ENCODE results near the gene NCS1. TPM values are rescaled to one million over a fixed set of nuclear protein-coding genes. Genes with fewer than 3 reads are reported as not detected.
A peak's percentile ranks its signal among the peaks of the same experiment; 100 is the strongest.

NCS1 gene
- total RNA-seq, 2 donors from 2014 or later: 50.8 to 58.3 TPM

- peaks cover 9 to 23% of the 10 kb centered on the region in 2 donors for H3K4me1 ChIP-seq (ENCODE audit: control insufficient read depth in 1 of 2, low read depth in 2 of 2)
- peaks cover 7% of the 10 kb centered on the region for H3K36me3 ChIP-seq
- ATAC-seq (ENCODE audit: insufficient number of reproducible peaks, low FRiP score, low read depth): no peak
- no peak for TF ChIP-seq CTCF (IDR thresholded peaks at IDR 0.05)
- no peak for DNase-seq (ENCODE audit: low spot score)
- peak overlapping the region; percentile 32 to 36 for H3K27ac ChIP-seq
- no peak overlapping the region for H3K4me3 ChIP-seq
- no peaks in the 10 kb centered on the region for H3K9me3 ChIP-seq
- H3K27me3 ChIP-seq (replicated peaks; ENCODE audit: insufficient read depth): no peaks in the 10 kb centered on the region
Observed at GRCh38 chr9:130138171-130138653, 34.0 kb upstream of the NCS1 start.

DNA sequence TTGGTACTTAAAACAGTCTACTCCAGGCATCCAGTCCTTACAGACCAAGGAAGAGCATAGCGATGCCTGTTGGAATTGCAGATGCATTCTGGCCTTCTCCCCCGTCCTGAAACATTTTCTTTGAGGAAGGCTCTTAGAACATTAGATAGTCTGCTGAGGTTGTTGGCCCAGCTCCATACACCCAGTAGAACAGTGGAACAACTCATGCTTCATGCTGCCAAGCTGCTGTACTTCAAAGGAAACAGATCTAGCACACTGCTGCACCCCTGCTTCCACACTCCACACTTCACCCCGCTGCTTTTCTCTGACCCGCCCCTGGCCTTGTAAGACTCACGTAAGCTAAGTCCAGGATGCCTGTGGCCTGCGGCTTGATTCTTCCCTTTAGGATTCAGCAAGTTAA, 33.4 kb upstream of the NCS1 start:
- H3K4me3 ChIP-seq: no peak overlapping the region
- H3K36me3 ChIP-seq: peaks cover 7% of the 10 kb centered on the region
- no peaks in the 10 kb centered on the region for H3K9me3 ChIP-seq
- ATAC-seq (ENCODE audit: insufficient number of reproducible peaks, low FRiP score, low read depth): no peak
- H3K27me3 ChIP-seq (replicated peaks; ENCODE audit: insufficient read depth): no peaks in the 10 kb centered on the region
- peaks cover 10 to 28% of the 10 kb centered on the region in 2 donors for H3K4me1 ChIP-seq (ENCODE audit: control insufficient read depth in 1 of 2, low read depth in 2 of 2)
- no peak for TF ChIP-seq CTCF (IDR thresholded peaks at IDR 0.05)
- peak overlapping the region in 1 of 2 donors; percentile 36 for H3K27ac ChIP-seq
- peak; percentile 36 for DNase-seq (ENCODE audit: low spot score)

DNA sequence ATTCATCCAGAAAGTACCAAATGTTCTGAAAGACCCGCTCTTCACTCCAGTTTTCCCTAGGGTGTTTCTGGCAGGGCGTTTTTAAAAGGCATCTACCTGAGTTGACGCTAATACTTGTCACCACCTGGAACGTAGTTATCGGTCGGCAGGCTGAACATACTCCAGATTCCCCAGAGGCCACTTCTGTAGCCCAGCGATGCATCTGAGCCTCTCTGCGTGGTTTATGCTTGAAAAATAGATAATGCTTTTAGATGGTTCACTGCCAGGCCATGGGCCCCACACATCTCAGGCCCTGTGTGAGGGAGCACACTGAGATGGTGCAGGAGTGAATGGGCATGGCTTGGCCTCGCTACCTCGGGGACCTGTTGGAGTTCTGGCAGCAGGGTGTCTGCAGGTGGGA, 33.0 kb upstream of the NCS1 start:
- Histone ChIP-seq H3K27ac (peak overlapping the region in 1 of 2 donors; percentile 36), H3K27me3 (replicated peaks; ENCODE audit: insufficient read depth) (no peaks in the 10 kb centered on the region), H3K4me3 (no peak overlapping the region), H3K4me1 (ENCODE audit: control insufficient read depth in 1 of 2, low read depth in 2 of 2) (peaks cover 13 to 32% of the 10 kb centered on the region in 2 donors), H3K36me3 (peaks cover 7% of the 10 kb centered on the region), H3K9me3 (no peaks in the 10 kb centered on the region)
- no peak for DNase-seq (ENCODE audit: low spot score)
- no peak for ATAC-seq (ENCODE audit: insufficient number of reproducible peaks, low FRiP score, low read depth)
- no peak for TF ChIP-seq CTCF (IDR thresholded peaks at IDR 0.05)

- H3K4me1 ChIP-seq (ENCODE audit: control insufficient read depth in 1 of 2, low read depth in 2 of 2): peaks cover 17 to 46% of the 10 kb centered on the region in 2 donors
- DNase-seq (ENCODE audit: low spot score) (no peak), ATAC-seq (ENCODE audit: insufficient number of reproducible peaks, low FRiP score, low read depth) (no peak)
- no peaks in the 10 kb centered on the region for H3K9me3 ChIP-seq
- H3K27me3 ChIP-seq (replicated peaks; ENCODE audit: insufficient read depth): no peaks in the 10 kb centered on the region
- no peaks in the 10 kb centered on the region for H3K36me3 ChIP-seq
- H3K27ac ChIP-seq: no peak overlapping the region
- H3K4me3 ChIP-seq: no peak overlapping the region
- TF ChIP-seq CTCF (IDR thresholded peaks at IDR 0.05): no peak
Observed at GRCh38 chr9:130140706-130141105, 31.5 kb upstream of the NCS1 start.

- DNase-seq (ENCODE audit: low spot score) (no peak), ATAC-seq (ENCODE audit: insufficient number of reproducible peaks, low FRiP score, low read depth) (no peak)
- Histone ChIP-seq H3K4me1 (ENCODE audit: control insufficient read depth in 1 of 2, low read depth in 2 of 2) (peaks cover 17 to 46% of the 10 kb centered on the region in 2 donors), H3K36me3 (no peaks in the 10 kb centered on the region), H3K9me3 (no peaks in the 10 kb centered on the region), H3K27me3 (replicated peaks; ENCODE audit: insufficient read depth) (no peaks in the 10 kb centered on the region), H3K27ac (no peak overlapping the region), H3K4me3 (no peak overlapping the region)
- TF ChIP-seq CTCF (IDR thresholded peaks at IDR 0.05): no peak
Observed at GRCh38 chr9:130142056-130142455, 30.1 kb upstream of the NCS1 start.

All from thoracic aorta (tissue), 2 donors.